ENCODE data around the gene SASS6. TPM values are rescaled to one million over a fixed set of nuclear protein-coding genes. Genes with fewer than 3 reads are reported as not detected.
A peak's percentile ranks its signal among the peaks of the same experiment; 100 is the strongest.

SASS6 gene
- total RNA-seq, 2 experiments from 2014 or later, result 14.2 to 17.4 TPM

DNA sequence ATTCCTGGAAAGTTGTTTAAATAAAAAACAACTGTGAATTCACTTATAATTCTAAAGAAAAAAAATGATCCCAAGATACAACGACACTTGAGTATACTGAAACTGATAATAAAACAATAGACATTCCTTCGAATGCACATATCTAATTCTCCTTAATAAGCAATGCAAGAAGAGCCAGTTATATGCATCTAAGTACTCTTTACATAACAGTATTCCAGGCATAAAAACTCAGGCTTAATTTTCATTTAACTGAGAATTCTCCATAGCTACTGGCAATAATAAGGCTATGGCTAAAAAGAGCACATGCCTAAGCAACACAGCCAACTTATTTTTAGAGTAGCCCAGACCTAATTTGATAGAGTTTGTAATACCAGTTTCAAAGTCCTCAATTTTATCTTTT lies 31.2 kb downstream of the SASS6 start:
- Mint-ChIP-seq H3K9me3 (ENCODE audit: low read depth) (no peaks in the 10 kb centered on the region), H3K4me1 (no peaks in the 10 kb centered on the region), H3K27me3 (no peaks in the 10 kb centered on the region), H3K4me3 (no peak overlapping the region), H3K36me3 (ENCODE audit: low read depth) (peaks cover 41% of the 10 kb centered on the region), H3K27ac (no peak overlapping the region)
- ChIA-PET POLR2A (no interaction called here), CTCF (interaction anchor here (0.6 to 1.3 kb wide), 2 partner anchors 87 to 358 kb away, joined by 3 read pairs; no protein-coding TSS in a partner anchor)
- intact Hi-C loops (cut with DNase I, micrococcal nuclease), result no loop called here
- DNase-seq (no peak), ATAC-seq (no peak)

DNA sequence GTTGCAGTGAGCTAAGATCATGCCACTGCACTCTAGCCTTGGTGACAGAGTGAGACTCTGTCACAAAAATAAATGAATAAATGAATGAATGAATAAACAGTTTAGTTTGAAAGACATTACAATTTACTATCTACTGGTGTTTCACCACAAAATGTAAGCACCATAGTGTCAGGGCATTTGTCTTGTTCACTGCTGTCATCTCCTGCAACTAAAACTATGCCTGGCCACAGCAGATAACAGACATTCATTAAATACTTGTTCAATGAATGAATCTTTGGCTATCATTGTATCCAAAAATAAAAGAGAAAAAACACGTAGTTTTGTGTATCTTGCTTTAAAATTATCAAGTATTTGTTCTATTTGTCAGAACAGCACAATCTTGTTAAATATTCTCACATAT lies 32.5 kb downstream of the SASS6 start:
- ChIA-PET POLR2A (no interaction called here), CTCF (interaction anchor here (0.6 kb wide), 1 partner anchor 790 kb away, joined by 3 read pairs; no protein-coding TSS in a partner anchor)
- H3K4me1 Mint-ChIP-seq, result no peaks in the 10 kb centered on the region
- ATAC-seq (no peak), DNase-seq (no peak)
- H3K27me3 Mint-ChIP-seq, result no peaks in the 10 kb centered on the region
- intact Hi-C loops (cut with DNase I, micrococcal nuclease), result no loop called here
- no peak overlapping the region for H3K27ac Mint-ChIP-seq
- peaks cover 43% of the 10 kb centered on the region for H3K36me3 Mint-ChIP-seq (ENCODE audit: low read depth)
- no peaks in the 10 kb centered on the region for H3K9me3 Mint-ChIP-seq (ENCODE audit: low read depth)
- no peak overlapping the region for H3K4me3 Mint-ChIP-seq

DNA sequence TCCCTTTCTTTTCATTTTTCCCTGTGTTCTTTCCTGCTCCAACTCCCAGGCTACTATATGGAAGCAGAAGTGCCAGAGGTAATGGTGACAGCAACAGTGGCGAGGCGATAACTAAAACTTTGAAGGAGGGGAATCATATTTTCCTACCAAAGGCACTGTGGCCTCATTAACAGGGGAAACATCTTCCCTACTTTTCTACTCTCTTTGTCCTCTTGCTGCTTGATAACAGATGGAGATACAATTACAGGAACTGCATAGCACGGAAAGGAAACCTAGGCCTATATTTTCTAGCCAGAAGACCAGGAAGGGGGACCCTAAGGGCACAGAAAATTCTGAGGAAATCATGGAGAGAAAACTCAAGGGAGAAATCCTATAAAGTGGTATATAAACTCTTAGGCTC lies 42.3 kb downstream of the SASS6 start:
- ATAC-seq, result no peak

DNA sequence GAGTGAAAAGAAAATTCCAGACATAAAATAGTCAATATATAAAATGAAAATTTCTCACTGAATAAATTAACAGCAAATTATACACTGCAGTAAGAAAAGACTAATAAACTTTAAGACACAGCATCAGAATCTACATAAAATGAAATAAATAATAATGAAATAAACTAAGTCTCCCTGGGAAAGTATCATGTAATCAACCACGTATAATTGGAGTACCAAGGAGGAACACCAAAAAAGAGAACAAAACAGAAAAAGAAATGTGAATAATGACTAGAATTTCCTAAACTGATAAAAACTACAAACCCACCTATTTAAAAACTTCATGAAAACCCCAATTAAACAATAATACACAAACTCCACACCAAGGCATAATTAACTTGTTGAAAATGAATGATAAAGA lies 43.6 kb downstream of the SASS6 start:
- DNase-seq (no peak), ATAC-seq (no peak)
- H3K9me3 Mint-ChIP-seq (ENCODE audit: low read depth), result no peaks in the 10 kb centered on the region
- H3K27me3 Mint-ChIP-seq, result no peaks in the 10 kb centered on the region
- POLR2A ChIA-PET, result no interaction called here
- CTCF ChIA-PET, result no interaction called here
- H3K4me3 Mint-ChIP-seq, result no peak overlapping the region
- H3K4me1 Mint-ChIP-seq, result no peaks in the 10 kb centered on the region
- H3K27ac Mint-ChIP-seq, result no peak overlapping the region
- peaks cover 28% of the 10 kb centered on the region for H3K36me3 Mint-ChIP-seq (ENCODE audit: low read depth)
- intact Hi-C loops (cut with DNase I, micrococcal nuclease), result no loop called here

More for the DNA sequence above, 42.3 kb downstream of the SASS6 start:
- Mint-ChIP-seq H3K36me3 (ENCODE audit: low read depth) (peaks cover 29% of the 10 kb centered on the region), H3K27me3 (no peaks in the 10 kb centered on the region), H3K4me3 (no peak overlapping the region), H3K4me1 (no peaks in the 10 kb centered on the region), H3K9me3 (ENCODE audit: low read depth) (no peaks in the 10 kb centered on the region), H3K27ac (no peak overlapping the region)
- ChIA-PET CTCF (no interaction called here), POLR2A (no interaction called here)
- no peak for DNase-seq
- intact Hi-C loops (cut with DNase I, micrococcal nuclease), result no loop called here

DNA sequence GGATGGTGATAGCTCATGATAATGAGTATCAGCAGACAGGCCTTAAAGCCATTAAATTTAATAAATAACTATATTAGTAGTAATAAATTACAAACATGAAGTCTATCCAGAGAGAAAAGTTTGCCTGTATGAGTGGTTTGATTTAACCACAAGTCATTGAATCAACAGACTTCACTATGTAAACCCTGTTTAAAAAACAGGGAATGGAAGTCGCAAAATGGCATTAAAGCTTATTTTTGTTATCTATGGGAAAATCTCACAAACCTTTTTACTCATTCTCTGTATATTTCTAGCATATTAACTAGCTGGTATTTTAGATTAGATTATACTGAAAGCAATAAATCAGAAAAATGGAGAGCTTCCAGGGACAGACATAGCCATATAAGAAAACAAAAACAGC lies 45.3 kb downstream of the SASS6 start:
- Mint-ChIP-seq H3K4me3 (no peak overlapping the region), H3K4me1 (no peaks in the 10 kb centered on the region), H3K36me3 (ENCODE audit: low read depth) (peaks cover 21% of the 10 kb centered on the region), H3K9me3 (ENCODE audit: low read depth) (no peaks in the 10 kb centered on the region), H3K27me3 (no peaks in the 10 kb centered on the region), H3K27ac (no peak overlapping the region)
- ChIA-PET POLR2A (no interaction called here), CTCF (interaction anchor here (0.9 to 1.1 kb wide), 4 partner anchors 8 to 372 kb away, joined by 3 to 4 read pairs (median 4); no protein-coding TSS in a partner anchor)
- intact Hi-C loops (cut with DNase I, micrococcal nuclease), result no loop called here
- DNase-seq, result no peak
- ATAC-seq, result no peak

DNA sequence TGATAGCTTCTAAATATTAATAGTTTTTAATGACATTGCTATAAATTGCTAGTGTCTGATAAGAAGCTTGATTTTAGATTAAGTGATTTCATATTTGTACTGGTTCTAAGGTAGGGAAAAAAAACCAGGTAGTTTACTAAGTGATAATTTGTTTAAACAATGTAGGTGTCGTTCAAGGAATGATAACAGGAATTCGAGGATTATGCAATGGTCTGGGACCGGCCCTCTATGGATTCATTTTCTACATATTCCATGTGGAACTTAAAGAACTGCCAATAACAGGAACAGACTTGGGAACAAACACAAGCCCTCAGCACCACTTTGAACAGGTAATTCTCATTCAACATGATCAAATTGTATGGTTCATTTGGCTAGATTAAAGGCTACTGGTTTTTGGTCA lies 52.4 kb downstream of the SASS6 start:
- ChIA-PET POLR2A (no interaction called here), CTCF (interaction anchor here (0.6 kb wide), 1 partner anchor 9 kb away, joined by 3 read pairs; no protein-coding TSS in a partner anchor)
- ATAC-seq, result no peak
- Mint-ChIP-seq H3K4me1 (peaks cover 7% of the 10 kb centered on the region), H3K4me3 (no peak overlapping the region), H3K27me3 (no peaks in the 10 kb centered on the region), H3K27ac (no peak overlapping the region), H3K36me3 (ENCODE audit: low read depth) (peaks cover 32% of the 10 kb centered on the region), H3K9me3 (ENCODE audit: low read depth) (no peaks in the 10 kb centered on the region)
- intact Hi-C loops (cut with DNase I, micrococcal nuclease), result no loop called here
- no peak for DNase-seq

DNA sequence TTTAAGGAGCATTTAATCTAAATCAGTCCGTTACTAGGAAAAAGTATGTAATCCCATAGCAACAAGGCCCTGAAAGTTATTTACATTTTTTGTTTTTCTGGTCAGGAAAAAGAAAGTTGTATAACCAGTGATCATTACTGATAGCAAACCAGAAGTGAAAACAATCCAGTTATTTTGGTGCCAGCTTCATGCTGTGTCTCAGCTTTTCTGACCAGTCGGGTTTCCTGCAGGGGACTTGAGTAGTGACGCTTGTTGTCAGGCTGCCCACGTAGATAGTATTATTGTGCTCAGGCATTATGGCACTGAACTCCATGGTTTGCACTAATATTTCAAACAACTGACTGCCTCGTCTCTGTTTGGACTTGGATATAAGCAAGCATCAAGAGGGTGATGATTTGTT lies 55.2 kb downstream of the SASS6 start:
- ChIA-PET POLR2A (no interaction called here), CTCF (no interaction called here)
- Mint-ChIP-seq H3K27me3 (no peaks in the 10 kb centered on the region), H3K36me3 (ENCODE audit: low read depth) (peaks cover 47% of the 10 kb centered on the region), H3K27ac (peak overlapping the region; percentile 24), H3K9me3 (ENCODE audit: low read depth) (no peaks in the 10 kb centered on the region), H3K4me3 (no peak overlapping the region), H3K4me1 (peaks cover 7% of the 10 kb centered on the region)
- intact Hi-C loops (cut with DNase I, micrococcal nuclease), result no loop called here
- ATAC-seq (no peak), DNase-seq (no peak)

DNA sequence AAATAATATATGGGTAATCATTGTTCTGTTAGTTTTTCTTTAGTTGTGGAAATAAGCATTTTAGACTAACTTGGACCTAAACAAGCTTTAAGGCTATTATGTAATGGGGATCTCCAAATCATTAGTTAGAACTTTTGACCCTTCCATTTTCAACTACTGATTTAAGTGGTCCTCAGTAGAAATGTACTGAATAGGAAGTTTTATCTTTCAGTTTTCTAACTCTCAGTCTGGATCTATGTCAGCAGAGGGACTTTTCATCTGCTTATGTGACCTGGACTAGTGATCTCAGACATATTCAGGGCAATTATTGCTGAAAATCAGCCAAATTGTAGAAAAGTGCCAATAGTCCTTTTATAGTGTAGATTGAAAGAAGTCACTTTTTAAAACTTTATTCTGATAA lies 56.0 kb downstream of the SASS6 start:
- no peak overlapping the region for H3K27ac Mint-ChIP-seq
- POLR2A ChIA-PET, result no interaction called here

DNA sequence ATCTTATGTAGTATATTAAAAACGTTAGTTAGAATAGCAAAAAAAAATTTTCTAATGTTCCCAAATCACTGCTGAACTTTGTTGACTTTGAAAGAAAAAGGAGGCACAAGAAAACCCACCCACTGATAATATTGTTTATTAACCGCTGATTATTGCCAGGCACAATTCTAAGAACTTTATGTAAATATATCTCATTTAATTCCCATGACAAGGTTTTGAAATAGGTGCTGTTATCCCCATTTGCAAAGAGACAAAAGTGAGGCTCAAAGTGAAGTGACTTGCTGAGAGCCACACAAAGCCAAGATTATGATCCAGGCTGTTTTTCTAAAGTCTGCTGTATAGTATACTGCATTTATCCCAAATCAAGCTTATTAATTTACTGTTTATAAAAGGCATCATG lies 56.4 kb downstream of the SASS6 start:
- Mint-ChIP-seq H3K9me3 (ENCODE audit: low read depth) (no peaks in the 10 kb centered on the region), H3K27ac (no peak overlapping the region), H3K36me3 (ENCODE audit: low read depth) (peaks cover 56% of the 10 kb centered on the region), H3K4me1 (peaks cover 7% of the 10 kb centered on the region), H3K4me3 (no peak overlapping the region), H3K27me3 (no peaks in the 10 kb centered on the region)
- intact Hi-C loops (cut with DNase I, micrococcal nuclease), result no loop called here
- ChIA-PET POLR2A (no interaction called here), CTCF (interaction anchor here (1.2 to 1.3 kb wide), 2 partner anchors 11 to 43 kb away, joined by 3 to 5 read pairs; no protein-coding TSS in a partner anchor)
- no peak for DNase-seq
- ATAC-seq, result no peak

More for the DNA sequence above, 56.0 kb downstream of the SASS6 start:
- Mint-ChIP-seq H3K4me3 (no peak overlapping the region), H3K36me3 (ENCODE audit: low read depth) (peaks cover 51% of the 10 kb centered on the region), H3K27me3 (no peaks in the 10 kb centered on the region), H3K4me1 (peaks cover 7% of the 10 kb centered on the region), H3K9me3 (ENCODE audit: low read depth) (no peaks in the 10 kb centered on the region)
- DNase-seq (no peak), ATAC-seq (peak; percentile 55)
- intact Hi-C loops (cut with DNase I, micrococcal nuclease), result no loop called here
- CTCF ChIA-PET, result interaction anchor here (1.2 kb wide), 1 partner anchor 10 kb away, joined by 3 read pairs; no protein-coding TSS in a partner anchor

DNA sequence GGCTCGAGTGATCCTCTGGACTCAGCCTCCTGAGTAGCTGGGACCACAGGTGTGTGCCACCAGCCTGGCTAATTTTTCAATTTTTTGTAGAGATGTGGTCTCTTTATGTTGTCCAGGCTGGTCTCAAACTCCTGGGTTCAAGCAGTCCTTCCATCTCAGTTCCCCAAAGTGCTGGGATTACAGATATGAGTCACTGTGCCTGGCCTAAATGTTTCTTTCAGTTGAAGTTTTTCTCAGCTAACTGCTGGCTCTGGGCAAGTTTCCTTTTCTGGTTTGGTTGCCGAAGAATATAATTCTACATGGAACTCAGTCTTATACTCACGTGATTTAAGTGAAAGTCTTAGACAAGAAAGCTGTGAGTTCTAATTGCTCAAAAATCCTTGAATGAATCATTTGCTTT lies 57.0 kb downstream of the SASS6 start:
- Mint-ChIP-seq H3K27me3 (no peaks in the 10 kb centered on the region), H3K36me3 (ENCODE audit: low read depth) (peaks cover 60% of the 10 kb centered on the region), H3K27ac (peak overlapping the region; percentile 43), H3K9me3 (ENCODE audit: low read depth) (no peaks in the 10 kb centered on the region), H3K4me3 (no peak overlapping the region), H3K4me1 (peaks cover 7% of the 10 kb centered on the region)
- intact Hi-C loops (cut with DNase I, micrococcal nuclease), result no loop called here
- DNase-seq, result no peak
- no peak for ATAC-seq
- ChIA-PET CTCF (interaction anchor here (1.2 to 1.3 kb wide), 3 partner anchors 11 to 468 kb away, joined by 3 to 6 read pairs (median 5); no protein-coding TSS in a partner anchor), POLR2A (no interaction called here)

DNA sequence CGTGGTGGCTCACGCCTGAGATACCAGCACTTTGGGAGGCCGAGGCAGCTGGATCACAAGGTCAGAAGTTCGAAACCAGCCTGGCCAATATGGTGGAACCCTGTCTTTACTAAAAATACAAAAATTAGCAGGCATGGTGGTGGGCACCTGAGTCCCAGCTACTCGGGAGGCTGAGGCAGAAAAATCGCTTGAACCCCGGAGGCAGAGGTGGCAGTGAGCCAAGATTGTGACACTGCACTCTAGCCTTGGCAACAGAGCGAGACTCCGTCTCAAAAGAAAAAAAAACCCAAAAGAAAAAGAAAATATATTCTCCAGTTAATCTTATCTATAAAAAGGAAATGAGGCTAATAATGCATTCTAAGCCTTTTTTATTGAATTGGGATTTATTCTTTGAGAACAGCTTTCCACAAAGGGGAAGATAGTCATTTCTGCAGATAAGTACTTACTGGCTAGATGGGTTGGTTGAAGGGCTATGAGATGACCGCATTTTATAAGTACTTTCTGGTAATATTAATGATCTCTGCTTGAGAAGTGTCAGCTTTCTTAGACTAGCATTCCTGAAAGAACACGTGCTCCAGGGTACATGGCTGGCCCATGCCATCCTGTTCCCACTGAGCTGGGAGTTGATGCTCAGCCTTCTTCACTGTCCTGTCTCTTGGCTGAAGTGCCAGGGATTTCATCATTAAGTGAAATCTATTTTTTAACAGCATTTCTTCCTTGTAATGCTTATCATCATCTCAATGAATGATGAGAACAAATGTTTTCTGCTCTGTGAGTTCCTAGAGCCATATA lies 57.9 kb downstream of the SASS6 start:
- Mint-ChIP-seq H3K36me3 (ENCODE audit: low read depth) (peaks cover 67% of the 10 kb centered on the region), H3K27ac (peak overlapping the region; percentile 69), H3K4me3 (no peak overlapping the region), H3K27me3 (no peaks in the 10 kb centered on the region), H3K4me1 (peaks cover 11% of the 10 kb centered on the region), H3K9me3 (ENCODE audit: low read depth) (no peaks in the 10 kb centered on the region)
- POLR2A ChIA-PET, result no interaction called here
- DNase-seq (no peak), ATAC-seq (no peak)
- intact Hi-C loops (cut with DNase I, micrococcal nuclease), result no loop called here
- CTCF ChIA-PET, result interaction anchor here (1.3 kb wide), 2 partner anchors 41 to 469 kb away, joined by 5 to 6 read pairs; no protein-coding TSS in a partner anchor

DNA sequence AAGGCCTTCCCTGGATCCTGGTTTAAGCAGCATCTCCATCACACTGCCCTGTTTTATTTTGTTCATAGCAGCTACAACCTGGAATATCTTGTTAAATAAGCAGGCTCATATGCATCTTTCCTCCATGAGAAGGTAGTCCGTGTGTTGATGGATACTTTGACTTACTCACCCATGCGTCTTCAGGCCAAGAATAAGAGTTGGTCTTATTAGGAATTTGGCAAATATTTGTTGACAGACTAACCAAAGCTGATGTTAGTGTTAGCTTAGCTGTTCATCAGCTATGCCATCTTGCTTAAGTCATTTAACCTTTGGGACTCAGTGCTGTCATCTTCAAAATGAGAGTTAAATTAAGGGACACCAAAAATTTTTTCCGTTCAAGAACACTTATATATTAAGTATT lies 59.2 kb downstream of the SASS6 start:
- no peaks in the 10 kb centered on the region for H3K9me3 Mint-ChIP-seq (ENCODE audit: low read depth)
- intact Hi-C loops (cut with DNase I, micrococcal nuclease), result no loop called here
- H3K4me1 Mint-ChIP-seq, result peaks cover 11% of the 10 kb centered on the region

More for the DNA sequence above, 59.2 kb downstream of the SASS6 start:
- CTCF ChIA-PET, result interaction anchor here (0.6 kb wide), 1 partner anchor 71 kb away, joined by 3 read pairs; no protein-coding TSS in a partner anchor
- Mint-ChIP-seq H3K4me3 (no peak overlapping the region), H3K36me3 (ENCODE audit: low read depth) (peaks cover 68% of the 10 kb centered on the region), H3K27me3 (no peaks in the 10 kb centered on the region), H3K27ac (no peak overlapping the region)
- DNase-seq (no peak), ATAC-seq (no peak)
- POLR2A ChIA-PET, result no interaction called here
